Loucy (cell line): ENCODE results near the gene AGK.

Experiments
- EZH2phosphoT487 ChIP-seq: fragments of 200-600 bp; IDR thresholded peaks from 2 replicates; pipeline ENCODE4 v1.6.1; 2018; ENCODE audit warnings: antibody characterized with exemption, mild to moderate bottlenecking, moderate library complexity, borderline replicate concordance
- TF ChIP-seq, protein P1 (sequence below): fragments of 200-600 bp; sonication (generic); conservative IDR thresholded peaks from 2 replicates; pipeline ENCODE4 v1.5.1; 2014; ENCODE audit warnings: mild to moderate bottlenecking, antibody characterized with exemption, low read length

DNA sequence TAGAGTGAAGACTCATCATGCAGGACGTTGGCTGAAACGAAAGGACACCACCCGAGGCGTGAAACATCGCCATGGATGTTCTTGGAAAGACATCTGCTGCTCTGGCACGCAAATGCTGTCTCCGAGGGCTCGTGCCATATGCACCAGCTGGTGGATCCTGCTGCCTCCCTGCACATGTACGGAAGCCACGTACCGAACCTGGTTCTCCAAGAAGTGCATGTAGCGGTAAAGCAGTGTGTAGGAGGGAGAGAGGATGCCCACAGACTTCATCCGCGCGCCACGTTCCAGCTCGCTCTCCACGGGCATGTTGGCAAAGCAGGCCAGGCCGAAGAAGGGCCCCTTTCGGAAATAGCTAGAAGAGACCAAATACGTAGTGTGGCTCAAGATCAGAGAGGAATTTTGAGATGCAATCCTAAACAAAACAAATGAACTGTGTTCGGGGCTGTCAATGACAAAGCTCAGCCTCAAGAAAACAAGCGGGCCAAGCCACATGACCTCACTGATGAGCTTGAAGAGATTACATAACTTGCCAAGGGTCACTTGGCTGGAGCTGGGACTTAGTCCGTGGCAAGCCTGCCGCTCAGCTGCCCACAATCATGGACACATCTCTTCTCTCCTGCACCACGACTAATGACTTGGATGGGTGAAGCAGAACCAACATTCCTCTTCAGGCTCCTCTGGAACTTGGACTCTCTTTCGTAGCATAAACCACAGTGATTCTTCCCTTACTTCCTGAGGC is 134.2 kb downstream of the AGK start:
- TF ChIP-seq, protein P1, sequence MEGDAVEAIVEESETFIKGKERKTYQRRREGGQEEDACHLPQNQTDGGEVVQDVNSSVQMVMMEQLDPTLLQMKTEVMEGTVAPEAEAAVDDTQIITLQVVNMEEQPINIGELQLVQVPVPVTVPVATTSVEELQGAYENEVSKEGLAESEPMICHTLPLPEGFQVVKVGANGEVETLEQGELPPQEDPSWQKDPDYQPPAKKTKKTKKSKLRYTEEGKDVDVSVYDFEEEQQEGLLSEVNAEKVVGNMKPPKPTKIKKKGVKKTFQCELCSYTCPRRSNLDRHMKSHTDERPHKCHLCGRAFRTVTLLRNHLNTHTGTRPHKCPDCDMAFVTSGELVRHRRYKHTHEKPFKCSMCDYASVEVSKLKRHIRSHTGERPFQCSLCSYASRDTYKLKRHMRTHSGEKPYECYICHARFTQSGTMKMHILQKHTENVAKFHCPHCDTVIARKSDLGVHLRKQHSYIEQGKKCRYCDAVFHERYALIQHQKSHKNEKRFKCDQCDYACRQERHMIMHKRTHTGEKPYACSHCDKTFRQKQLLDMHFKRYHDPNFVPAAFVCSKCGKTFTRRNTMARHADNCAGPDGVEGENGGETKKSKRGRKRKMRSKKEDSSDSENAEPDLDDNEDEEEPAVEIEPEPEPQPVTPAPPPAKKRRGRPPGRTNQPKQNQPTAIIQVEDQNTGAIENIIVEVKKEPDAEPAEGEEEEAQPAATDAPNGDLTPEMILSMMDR = no peak
- no peak for TF ChIP-seq EZH2phosphoT487
